GM23248 (cell line): Measurements from ENCODE around the gene BAIAP2L2.

Experiments
- EZH2 ChIP-seq: fragments of 200-600 bp; sonication (generic); IDR thresholded peaks from 2 replicates; pipeline ENCODE4 v1.6.1; 2018; ENCODE audit warnings: antibody characterized with exemption, mild to moderate bottlenecking; ENCODE audit not compliant: insufficient read depth, poor library complexity, severe bottlenecking
- EZH2phosphoT487 ChIP-seq: fragments of 200-600 bp; sonication (generic); IDR thresholded peaks from 2 replicates; pipeline ENCODE4 v1.6.1; 2018; ENCODE audit warnings: antibody characterized with exemption, moderate library complexity, mild to moderate bottlenecking, low read depth; ENCODE audit not compliant: insufficient read depth

- TF ChIP-seq EZH2phosphoT487 (no peak), EZH2 (no peak)
Measured at GRCh38 chr22:38070250-38070921, 40.1 kb downstream of the BAIAP2L2 start.
